Muscle layer of colon (tissue), 2 donors: ENCODE data around the gene ARL4A.

ENCODE experiments used
- H3K27ac ChIP-seq: one replicate; pipeline ENCODE4 v1.7.0; 2013; ENCODE audit warnings: low read depth, mild to moderate bottlenecking, low read length, moderate library complexity
- H3K27me3 ChIP-seq, 2 donors: one replicate each; pipeline ENCODE4 v1.7.0; 2013; ENCODE audit warnings: low read length in 2 of 2, mild to moderate bottlenecking in 2 of 2; ENCODE audit not compliant: insufficient read depth in 2 of 2, control insufficient read depth in 1 of 2
- H3K36me3 ChIP-seq: one replicate; pipeline ENCODE4 v1.7.0; 2013; ENCODE audit warnings: mild to moderate bottlenecking, low read length; ENCODE audit not compliant: insufficient read depth
- H3K4me1 ChIP-seq: one replicate; pipeline ENCODE4 v1.7.0; 2013; ENCODE audit warnings: mild to moderate bottlenecking, low read length; ENCODE audit not compliant: insufficient read depth
- H3K4me3 ChIP-seq, 2 donors: one replicate each; pipeline ENCODE4 v1.7.0; 2013; ENCODE audit warnings: low read length in 2 of 2, low read depth in 1 of 2, mild to moderate bottlenecking in 1 of 2, moderate library complexity in 1 of 2
- H3K9ac ChIP-seq: one replicate; pipeline ENCODE4 v1.7.0; 2013; ENCODE audit warnings: low read length
- H3K9me3 ChIP-seq: one replicate; pipeline ENCODE4 v1.7.0; 2013; ENCODE audit warnings: mild to moderate bottlenecking, low read length
- donor health status: abdominal sarcoma.
- donor health status: Adenocarcinoma of cecum.

The ARL4A gene

DNA sequence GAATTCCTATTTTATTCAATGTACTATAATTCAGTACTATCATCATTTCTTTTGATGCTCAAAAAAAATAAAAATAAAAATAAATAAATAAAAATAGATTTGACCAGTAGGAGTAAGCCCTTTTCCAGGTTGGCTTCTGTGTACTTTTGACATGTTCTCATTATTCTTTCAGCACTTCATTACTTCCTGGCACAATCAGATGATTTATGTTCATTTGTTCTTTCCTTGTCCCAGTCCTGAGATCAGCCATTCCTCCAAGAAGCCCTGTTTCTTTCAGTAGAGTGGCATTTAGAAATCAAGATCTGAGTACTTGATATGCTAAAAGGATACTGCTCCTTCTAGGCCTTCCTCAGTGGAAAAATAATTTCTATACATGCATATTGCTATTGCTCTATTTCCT is 20.9 kb downstream of the ARL4A start:
- Histone ChIP-seq H3K36me3 (no peaks in the 10 kb centered on the region), H3K4me1 (no peaks in the 10 kb centered on the region), H3K9ac (no peak overlapping the region), H3K9me3 (no peaks in the 10 kb centered on the region), H3K27ac (no peak overlapping the region), H3K27me3 (no peaks in the 10 kb centered on the region), H3K4me3 (no peak overlapping the region)

DNA sequence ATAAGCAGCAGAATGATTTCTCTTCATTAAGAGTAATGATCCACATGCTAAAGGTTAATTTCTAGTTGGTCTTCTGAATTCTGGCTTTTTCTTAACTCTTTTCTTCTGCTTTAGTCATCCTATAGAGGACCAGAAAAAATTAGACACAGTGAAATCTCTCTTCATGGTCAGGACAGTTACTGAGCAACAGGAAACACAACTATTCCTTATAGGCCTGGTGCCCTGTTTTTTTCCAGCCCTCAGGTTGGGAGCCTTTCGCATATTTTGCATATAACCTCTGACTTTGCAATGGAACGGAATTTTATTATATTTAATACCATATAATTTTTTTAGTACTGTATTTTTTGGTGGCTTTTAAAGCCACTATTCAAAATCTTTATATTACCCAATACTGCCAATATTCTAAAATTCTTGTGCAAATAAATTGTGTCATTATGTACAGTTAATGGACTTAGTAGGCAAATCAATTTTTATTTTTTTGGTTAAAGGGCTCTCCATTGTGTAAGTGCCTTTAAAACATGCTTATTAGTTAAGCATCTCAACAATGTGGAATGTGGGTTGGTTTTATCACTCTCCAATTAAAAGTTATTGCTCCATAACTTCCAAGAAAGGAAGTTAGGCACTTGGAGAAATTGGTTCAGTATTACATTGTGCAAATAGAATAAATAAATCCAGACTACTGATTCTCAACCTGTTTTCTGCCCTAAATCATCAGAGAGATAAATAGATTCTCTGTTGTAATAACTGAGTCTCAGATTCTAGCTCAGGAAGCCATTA is 22.5 kb downstream of the ARL4A start:
- H3K27ac ChIP-seq = no peak overlapping the region
- H3K27me3 ChIP-seq = no peaks in the 10 kb centered on the region
- no peaks in the 10 kb centered on the region for H3K36me3 ChIP-seq
- H3K9ac ChIP-seq = no peak overlapping the region
- no peaks in the 10 kb centered on the region for H3K4me1 ChIP-seq
- no peaks in the 10 kb centered on the region for H3K9me3 ChIP-seq
- H3K4me3 ChIP-seq = no peak overlapping the region

DNA sequence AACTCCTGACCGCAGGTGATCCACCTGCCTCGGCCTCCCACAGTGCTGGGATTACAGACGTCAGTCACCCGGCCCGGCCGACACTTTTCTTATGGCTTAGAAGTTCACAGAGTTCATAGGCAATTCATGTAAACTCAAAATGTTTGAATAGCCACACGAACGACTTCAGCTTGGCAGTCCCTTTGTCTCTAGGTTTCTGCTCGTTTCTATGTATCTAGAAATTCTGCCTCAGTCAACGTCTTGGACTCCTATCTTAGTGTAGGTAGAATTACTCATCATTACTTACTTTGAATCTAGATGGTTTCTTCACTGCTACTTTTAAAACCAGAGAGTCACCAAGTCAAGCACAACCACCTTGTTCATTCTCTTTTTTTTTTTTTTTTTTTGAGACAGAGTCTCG is 23.7 kb downstream of the ARL4A start:
- no peak overlapping the region for H3K4me3 ChIP-seq
- H3K9ac ChIP-seq = no peak overlapping the region
- no peaks in the 10 kb centered on the region for H3K36me3 ChIP-seq
- no peaks in the 10 kb centered on the region for H3K27me3 ChIP-seq
- H3K27ac ChIP-seq = no peak overlapping the region
- H3K4me1 ChIP-seq = no peaks in the 10 kb centered on the region
- no peaks in the 10 kb centered on the region for H3K9me3 ChIP-seq

DNA sequence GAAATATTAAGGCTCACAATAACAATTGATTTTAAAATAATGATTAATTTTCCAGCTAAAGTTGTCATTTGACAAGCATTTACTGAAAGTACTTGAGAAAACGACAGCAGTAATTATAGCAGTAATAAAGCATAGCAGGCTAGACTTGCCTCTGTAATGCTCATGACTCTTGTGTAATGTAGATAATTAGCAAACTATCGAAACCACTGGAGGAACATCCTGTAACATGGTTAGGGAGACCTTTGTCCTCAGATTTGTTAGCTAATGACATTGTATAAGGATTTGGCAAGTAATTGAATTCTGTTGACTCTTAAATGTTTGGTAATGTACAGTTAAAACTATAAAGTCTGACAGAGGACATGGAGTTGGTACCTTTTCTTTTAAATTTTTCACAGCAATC is 24.8 kb downstream of the ARL4A start:
- H3K27me3 ChIP-seq = no peaks in the 10 kb centered on the region
- H3K36me3 ChIP-seq = no peaks in the 10 kb centered on the region
- H3K4me3 ChIP-seq = no peak overlapping the region
- H3K9me3 ChIP-seq = no peaks in the 10 kb centered on the region
- no peak overlapping the region for H3K9ac ChIP-seq
- H3K4me1 ChIP-seq = no peaks in the 10 kb centered on the region
- H3K27ac ChIP-seq = no peak overlapping the region

DNA sequence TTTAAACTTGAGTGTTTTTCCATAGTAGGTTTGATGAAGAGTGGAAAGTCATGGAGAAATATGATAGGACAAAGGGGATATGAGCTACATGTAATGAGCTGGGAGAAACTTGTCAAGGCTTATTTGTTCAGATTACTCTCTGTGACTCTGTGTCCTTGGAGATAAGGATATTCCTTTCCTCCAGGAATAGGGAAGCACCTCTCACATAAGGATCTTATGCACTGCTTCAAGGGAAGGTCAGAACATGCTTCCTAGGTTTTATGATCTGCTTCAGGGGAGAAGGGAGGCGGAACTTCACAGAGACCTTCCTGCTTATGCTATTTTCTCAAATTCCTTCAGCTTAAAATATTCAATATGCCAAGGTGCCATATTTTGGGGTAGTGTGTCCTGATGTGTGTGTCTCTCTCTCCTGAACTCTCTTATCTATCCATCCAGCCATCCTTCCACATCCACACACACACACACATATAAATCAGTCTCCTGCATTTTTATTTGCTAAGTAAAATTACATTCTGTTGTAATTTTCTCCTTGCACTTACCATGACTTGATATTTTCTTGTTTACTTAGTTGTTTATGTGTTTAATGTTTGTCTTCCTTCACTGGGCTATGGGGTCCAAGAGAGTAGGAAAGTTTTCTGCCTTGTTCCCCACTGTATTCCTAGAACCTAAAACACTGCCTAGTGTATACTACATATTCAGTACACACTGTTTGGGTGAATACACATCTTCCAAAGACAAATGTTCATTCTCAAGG is 26.4 kb downstream of the ARL4A start:
- Histone ChIP-seq H3K9ac (no peak overlapping the region), H3K36me3 (no peaks in the 10 kb centered on the region), H3K4me1 (peaks cover 2% of the 10 kb centered on the region), H3K4me3 (no peak overlapping the region), H3K27me3 (no peaks in the 10 kb centered on the region), H3K27ac (no peak overlapping the region), H3K9me3 (no peaks in the 10 kb centered on the region)

DNA sequence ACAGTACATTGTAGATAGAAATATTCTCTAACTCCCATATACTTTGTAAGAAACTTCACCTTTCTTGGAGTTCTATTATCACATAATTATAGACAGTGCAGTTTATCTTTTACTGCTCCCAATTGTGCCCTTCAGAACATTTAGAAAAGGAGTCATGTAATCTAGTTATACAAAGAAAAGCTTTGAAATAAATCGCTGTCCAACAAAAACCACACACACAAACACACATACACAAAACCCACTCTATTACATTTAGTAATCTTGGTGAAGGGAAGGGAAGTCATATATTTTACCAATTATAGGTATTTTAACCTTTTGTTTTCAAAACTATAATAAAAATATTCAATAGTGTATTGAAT is 26.9 kb downstream of the ARL4A start:
- peaks cover 8% of the 10 kb centered on the region for H3K4me1 ChIP-seq
- no peaks in the 10 kb centered on the region for H3K9me3 ChIP-seq
- H3K36me3 ChIP-seq = no peaks in the 10 kb centered on the region
- no peak overlapping the region for H3K4me3 ChIP-seq
- H3K27me3 ChIP-seq = no peaks in the 10 kb centered on the region
- H3K9ac ChIP-seq = no peak overlapping the region
- no peak overlapping the region for H3K27ac ChIP-seq

DNA sequence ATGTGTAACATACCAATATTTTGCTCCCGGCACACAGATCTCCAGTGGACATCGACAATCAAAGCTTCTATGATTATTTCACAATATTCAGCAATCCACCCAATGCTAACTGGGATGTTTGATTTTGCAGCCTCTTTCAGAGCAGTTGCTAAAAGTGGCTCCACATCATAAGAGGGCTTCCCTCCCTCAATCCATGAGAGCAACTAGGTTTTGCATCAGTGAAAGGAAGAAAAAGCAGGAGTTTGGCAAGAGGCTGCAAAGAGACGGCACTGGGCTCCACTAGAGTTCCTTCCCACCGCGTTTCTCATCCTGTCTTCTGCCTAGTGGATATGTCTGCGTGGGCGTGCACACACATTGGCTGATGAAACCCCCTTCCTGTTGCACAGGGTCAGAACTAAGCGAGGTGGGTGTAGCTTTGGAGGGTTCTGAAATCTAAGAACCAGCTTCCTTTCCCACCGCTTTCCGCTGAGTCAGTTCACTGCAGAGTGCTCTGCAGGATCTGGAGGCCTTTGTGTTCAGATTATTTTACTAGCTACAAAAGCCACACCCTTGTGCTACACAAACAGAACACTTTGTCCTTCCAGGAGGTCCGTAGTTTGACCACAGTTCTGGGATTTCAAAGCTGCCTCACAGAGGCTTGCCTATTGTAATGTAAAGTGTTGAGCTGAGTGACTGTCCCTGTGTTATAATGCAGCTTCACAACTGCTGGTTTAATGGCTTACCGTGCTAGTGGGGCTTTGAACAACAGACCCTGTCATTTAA is 28.1 kb downstream of the ARL4A start:
- H3K27me3 ChIP-seq = no peaks in the 10 kb centered on the region
- no peak overlapping the region for H3K9ac ChIP-seq
- no peaks in the 10 kb centered on the region for H3K9me3 ChIP-seq
- no peaks in the 10 kb centered on the region for H3K36me3 ChIP-seq
- peaks cover 13% of the 10 kb centered on the region for H3K4me1 ChIP-seq
- no peak overlapping the region for H3K27ac ChIP-seq
- no peak overlapping the region for H3K4me3 ChIP-seq

DNA sequence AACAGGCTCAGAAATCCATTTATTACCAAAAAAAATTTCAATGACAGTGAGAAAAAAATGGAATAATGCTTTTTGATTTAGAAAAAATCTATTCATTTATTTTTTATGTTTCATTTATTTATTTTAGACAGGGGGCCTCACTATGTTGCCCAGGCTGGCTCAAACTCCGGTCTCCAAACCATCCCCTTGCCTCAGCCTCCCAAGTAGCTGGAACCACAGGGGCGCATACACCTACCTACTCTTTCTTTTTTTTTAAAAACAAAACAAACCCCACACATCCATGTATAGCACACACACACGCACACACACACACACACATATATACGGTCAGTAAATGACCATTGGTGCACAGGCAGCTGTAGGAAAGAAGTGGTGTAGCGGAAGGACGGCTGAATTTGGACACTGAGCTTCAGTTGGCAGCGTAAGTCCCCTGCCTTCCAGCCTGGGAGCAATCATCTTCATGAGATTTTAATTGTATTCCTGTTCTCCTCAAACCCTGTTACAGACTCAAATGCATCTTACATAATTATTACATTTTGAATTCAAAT is 28.8 kb downstream of the ARL4A start:
- H3K27me3 ChIP-seq = no peaks in the 10 kb centered on the region
- no peak overlapping the region for H3K4me3 ChIP-seq
- H3K9ac ChIP-seq = no peak overlapping the region
- peaks cover 13% of the 10 kb centered on the region for H3K4me1 ChIP-seq
- no peaks in the 10 kb centered on the region for H3K9me3 ChIP-seq
- H3K36me3 ChIP-seq = no peaks in the 10 kb centered on the region
- no peak overlapping the region for H3K27ac ChIP-seq

DNA sequence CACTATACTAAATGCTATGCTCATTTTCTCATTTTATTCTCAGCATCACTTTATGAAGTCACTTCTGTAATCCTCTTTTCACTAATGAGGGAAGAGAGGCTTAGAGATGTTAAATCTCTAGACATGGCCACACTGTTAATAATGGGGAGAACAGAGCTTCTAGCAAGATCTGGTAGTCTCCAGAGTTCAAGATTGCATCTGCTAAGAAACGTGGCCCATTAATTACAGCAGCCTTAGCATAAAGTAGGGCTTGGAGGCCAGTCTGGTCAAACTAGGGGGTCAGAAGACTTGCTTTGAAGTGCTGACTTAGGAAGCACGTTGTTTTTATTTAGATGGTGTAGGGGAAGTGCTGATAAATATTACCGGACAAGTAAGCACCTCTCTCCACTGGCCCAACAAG is 29.3 kb downstream of the ARL4A start:
- no peak overlapping the region for H3K9ac ChIP-seq
- H3K27me3 ChIP-seq = no peaks in the 10 kb centered on the region
- no peak overlapping the region for H3K4me3 ChIP-seq
- H3K9me3 ChIP-seq = no peaks in the 10 kb centered on the region
- peaks cover 13% of the 10 kb centered on the region for H3K4me1 ChIP-seq
- H3K36me3 ChIP-seq = no peaks in the 10 kb centered on the region
- H3K27ac ChIP-seq = no peak overlapping the region

DNA sequence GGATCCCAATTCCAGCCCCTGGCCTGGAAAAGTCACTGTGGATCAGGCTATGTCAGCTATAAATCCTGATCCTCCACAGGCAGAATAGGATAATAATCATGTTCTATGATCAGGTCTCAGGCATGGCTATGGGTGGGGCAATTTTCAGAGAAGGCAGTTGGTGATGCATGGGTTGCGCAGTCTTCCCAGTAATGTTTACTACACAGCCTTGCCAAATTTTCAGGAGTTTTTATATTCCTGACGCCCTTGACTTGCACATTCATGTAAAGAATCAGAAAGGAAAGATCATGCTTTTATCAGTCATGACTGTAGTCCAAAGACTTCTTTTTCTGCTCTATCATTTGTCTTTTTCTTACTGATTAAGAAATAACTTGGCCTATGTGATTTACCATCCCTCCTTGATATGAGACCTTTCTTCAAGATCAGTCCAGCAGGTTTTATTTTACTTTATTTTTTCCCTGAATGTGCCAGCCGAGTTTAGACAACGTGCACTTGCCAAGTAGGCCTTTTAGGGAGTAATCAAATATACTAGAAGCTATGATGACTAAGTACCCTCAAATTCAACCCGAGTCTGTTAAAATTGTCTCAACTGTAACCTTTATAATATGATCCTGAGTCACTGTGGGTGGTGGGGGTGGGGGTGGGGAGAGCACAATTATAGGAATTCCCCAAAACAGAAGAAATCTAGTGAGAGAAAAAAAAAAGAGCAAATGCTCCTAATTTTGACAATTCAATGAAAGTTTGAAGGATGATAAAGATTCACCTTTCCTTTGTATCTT is 31.9 kb downstream of the ARL4A start:
- no peak overlapping the region for H3K27ac ChIP-seq
- H3K27me3 ChIP-seq = no peaks in the 10 kb centered on the region
- no peaks in the 10 kb centered on the region for H3K9me3 ChIP-seq
- H3K4me3 ChIP-seq = no peak overlapping the region
- no peak overlapping the region for H3K9ac ChIP-seq
- peaks cover 13% of the 10 kb centered on the region for H3K4me1 ChIP-seq
- no peaks in the 10 kb centered on the region for H3K36me3 ChIP-seq
